PC-3 (cell line): ENCODE measurements around the gene EVC.

Experiments
- EZH2 ChIP-seq: fragments of 300-600 bp; sonication (generic); IDR thresholded peaks from one replicate; pipeline ENCODE4 v1.6.1; 2017; ENCODE audit warnings: antibody characterized with exemption, mild to moderate bottlenecking, low read length; ENCODE audit not compliant: unreplicated experiment
- EZH2phosphoT487 ChIP-seq: fragments of 300-600 bp; sonication (generic); IDR thresholded peaks from 2 replicates; pipeline ENCODE4 v1.6.1; 2018; ENCODE audit warnings: mild to moderate bottlenecking, antibody characterized with exemption, low read length, borderline replicate concordance
- TF ChIP-seq, protein P1 (sequence below): fragments of 300-600 bp; sonication (generic); conservative IDR thresholded peaks from 2 replicates; pipeline ENCODE4 v1.5.1; 2017; ENCODE audit warnings: antibody characterized with exemption, low read depth, mild to moderate bottlenecking, low read length

DNA sequence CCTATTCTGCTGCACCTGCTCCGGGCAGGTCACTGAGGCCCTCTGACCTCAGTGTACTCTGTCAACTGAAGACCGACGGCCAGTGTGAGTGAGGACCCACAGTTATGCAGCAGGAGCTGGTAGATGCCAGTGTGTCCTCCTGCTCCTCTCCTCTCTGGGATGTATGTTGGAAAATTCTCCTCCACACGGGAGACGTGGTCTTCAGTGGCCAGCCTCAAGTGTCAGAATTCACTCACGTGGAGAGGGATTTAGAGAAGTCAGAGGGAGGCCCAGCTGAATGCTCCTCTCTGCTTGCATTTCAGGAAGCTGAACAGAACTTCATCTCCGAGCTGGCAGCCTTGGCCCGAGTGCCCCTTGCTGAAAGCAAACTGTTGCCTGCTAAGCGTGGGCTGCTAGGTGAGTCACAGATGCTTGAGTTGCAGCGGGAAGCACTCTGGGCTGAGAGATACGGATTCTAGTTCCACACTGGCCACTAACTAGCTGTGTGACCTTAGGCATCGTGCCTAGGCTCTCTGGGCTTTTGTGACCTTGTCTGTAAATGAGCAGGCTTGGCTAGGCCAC lies 98.3 kb downstream of the EVC start:
- TF ChIP-seq, protein P1, sequence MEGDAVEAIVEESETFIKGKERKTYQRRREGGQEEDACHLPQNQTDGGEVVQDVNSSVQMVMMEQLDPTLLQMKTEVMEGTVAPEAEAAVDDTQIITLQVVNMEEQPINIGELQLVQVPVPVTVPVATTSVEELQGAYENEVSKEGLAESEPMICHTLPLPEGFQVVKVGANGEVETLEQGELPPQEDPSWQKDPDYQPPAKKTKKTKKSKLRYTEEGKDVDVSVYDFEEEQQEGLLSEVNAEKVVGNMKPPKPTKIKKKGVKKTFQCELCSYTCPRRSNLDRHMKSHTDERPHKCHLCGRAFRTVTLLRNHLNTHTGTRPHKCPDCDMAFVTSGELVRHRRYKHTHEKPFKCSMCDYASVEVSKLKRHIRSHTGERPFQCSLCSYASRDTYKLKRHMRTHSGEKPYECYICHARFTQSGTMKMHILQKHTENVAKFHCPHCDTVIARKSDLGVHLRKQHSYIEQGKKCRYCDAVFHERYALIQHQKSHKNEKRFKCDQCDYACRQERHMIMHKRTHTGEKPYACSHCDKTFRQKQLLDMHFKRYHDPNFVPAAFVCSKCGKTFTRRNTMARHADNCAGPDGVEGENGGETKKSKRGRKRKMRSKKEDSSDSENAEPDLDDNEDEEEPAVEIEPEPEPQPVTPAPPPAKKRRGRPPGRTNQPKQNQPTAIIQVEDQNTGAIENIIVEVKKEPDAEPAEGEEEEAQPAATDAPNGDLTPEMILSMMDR = no peak
- no peak for TF ChIP-seq EZH2
- no peak for TF ChIP-seq EZH2phosphoT487
